CD1c-positive myeloid dendritic cell (primary cell): ENCODE results near the gene SFXN4.
A peak's percentile ranks its signal among the peaks of the same experiment; 100 is the strongest.

Experiments used
- DNase-seq: peaks from one replicate; pipeline ENCODE4 v3.0.0-alpha.2; 2016; ENCODE audit errors: extremely low spot score

The SFXN4 gene, protein sequence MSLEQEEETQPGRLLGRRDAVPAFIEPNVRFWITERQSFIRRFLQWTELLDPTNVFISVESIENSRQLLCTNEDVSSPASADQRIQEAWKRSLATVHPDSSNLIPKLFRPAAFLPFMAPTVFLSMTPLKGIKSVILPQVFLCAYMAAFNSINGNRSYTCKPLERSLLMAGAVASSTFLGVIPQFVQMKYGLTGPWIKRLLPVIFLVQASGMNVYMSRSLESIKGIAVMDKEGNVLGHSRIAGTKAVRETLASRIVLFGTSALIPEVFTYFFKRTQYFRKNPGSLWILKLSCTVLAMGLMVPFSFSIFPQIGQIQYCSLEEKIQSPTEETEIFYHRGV

DNA sequence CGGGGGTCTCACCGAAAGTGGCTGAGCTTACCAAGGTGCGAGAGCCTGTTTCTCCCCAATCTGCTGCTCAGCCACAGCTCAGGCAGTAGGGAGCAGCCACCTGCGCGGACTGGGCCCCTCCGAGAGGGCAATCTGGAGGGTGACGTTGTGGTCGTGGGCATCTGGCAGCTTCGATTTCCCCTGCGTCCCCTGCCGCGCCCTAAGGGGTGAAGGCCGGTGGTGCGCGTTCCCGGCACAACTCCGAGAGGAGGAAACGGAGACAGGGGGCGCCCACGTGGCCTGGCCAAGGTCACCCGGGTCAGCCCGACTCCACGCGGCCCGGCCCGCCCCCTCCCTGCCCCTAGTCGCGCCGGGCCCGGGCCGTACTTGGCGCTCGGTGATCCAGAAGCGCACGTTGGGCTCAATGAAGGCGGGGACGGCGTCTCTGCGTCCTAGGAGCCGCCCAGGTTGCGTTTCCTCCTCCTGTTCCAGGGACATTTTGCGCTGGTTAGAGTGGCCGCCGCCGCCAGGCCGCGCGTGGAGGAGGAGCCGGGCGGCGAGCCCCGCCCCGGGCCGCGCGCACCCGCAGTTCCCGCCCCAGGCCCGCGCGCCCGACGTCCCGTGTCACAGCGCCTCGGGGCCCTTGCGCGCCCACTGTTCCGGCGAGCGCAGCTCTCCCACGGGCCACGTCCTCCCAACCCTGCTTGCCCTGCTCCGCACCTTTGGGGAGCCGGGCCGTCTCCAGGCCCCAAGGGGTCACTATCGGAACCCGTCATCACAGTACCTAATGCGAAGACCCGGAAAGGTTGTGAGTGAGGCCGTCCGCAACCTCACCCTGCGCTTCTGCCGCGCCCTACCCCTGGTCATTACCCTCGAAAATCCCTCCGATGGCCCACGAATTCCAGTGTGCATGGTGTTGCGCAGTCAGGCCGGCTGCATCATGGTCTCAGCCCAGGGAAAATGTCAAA, at the start of gene SFXN4:
TSS of gene SFXN4 (minus strand) at position 544 of the 947 bp plus-strand sequence. CDS start at position 477, 67 bp downstream.
- peak; percentile 91 for DNase-seq

DNA sequence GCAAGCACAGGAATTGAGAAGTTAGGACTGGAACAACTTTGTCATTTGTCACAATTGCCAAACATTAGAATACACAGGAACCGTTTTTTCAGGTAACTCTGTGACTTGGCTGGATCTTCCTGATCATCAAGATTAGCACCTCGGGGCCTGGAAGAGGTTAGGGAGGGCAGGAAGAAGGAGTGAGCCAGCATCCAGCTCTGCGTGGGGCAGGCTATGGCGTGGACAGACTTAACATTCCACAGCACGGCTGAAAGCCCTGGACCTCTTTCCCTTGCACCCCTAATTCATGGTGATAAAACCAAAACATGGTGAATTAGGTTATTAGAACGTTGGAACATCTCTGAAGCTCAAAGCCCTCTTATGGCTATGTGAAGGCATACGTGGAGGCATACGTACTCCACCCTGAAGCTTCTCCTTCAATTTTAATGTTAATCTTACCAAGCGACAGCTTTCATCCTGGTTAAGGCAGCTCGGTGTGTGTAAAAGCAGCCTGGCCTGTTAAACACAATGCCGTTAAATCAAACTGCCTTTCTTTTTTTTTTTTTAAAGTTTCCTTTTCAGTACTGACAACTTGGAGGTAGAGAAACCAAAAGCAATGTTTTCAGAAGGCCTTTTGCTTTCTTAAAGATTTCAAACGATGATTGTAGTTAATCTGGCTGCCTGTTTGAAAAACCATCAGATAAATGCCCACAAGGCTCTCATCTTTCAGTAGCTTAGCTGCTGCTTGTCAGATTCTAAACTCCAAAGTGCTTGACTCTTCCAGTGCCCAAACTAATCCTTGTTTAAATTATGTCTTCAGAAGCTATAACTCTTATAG, 46.3 kb upstream of the SFXN4 start:
- DNase-seq: no peak

DNA sequence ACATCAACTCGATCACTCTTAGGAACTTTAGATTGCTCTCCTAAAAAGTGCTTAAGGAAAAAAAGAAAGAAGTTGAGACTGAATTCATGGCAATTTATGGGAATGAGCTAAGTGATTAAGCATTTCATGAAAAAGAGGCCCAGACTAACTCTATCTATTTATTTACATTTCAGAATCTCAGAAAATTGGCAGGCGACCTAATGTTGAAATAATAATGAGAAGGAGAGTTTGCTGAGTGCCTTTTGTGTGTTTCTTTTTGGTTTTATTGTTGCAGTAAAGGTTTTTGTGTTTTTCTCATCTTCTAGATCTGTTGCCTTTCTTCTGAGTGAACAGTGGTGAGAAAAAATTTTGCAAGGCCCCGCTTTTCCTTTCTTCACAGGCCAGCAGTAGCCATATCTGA, 45.7 kb upstream of the SFXN4 start:
- no peak for DNase-seq

DNA sequence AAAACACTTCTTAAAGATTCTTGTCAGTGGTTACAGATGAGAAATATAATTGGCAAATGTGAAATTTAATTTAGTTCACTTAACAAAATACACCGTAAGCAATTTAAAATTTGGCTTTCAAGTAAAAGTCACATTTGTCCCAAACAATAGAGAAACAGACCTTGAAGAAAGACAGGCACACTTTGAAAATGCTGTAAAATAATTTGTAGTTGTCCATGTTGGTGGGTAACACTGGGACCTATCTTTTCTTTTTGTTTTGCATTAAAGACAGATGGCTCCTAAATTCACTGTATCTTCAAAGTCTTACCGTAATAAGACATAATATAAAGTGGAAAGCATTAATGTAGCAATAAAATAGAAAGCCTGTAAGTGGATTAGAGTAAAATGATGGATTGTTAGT, 45.1 kb upstream of the SFXN4 start:
- DNase-seq: no peak

- DNase-seq: no peak
Measured at GRCh38 chr10:119209736-119210355, 44.3 kb upstream of the SFXN4 start.

DNA sequence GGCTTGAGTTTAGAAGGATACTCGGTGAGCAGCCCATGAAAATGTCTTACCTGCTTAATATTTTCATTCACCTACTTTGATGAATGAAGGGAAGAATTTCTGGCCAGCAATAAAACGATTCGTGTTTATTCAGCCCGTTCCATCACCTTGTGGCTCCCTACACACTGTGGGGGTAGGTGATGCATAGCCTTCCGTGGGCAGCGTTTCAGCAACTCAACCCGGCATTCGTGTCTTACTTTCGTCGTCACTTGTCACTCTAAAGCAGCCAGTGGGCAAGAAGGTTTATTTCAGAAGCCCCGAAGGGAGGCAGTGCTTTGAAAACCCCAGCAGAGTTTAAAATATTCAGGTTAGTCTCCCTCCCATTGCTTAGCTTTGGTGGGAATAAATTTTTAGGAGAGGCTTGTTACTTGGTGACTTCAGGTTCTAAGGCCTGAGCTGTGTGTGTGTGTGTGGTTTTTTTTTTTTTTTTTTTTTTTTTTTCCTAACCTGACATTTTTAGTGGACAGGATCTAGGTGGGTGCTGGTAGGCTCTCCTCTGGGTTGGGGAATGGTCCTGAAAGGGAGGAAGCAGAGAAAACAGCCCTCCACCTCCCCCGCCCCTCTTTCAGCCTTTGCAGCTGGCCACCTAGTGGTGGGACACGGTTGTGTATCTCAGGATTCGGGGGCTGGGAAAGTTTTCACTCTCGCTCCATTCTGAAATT, 43.7 kb upstream of the SFXN4 start:
- peak; percentile 55 for DNase-seq

- DNase-seq: no peak
Measured at GRCh38 chr10:119208553-119208940, 43.0 kb upstream of the SFXN4 start.

DNA sequence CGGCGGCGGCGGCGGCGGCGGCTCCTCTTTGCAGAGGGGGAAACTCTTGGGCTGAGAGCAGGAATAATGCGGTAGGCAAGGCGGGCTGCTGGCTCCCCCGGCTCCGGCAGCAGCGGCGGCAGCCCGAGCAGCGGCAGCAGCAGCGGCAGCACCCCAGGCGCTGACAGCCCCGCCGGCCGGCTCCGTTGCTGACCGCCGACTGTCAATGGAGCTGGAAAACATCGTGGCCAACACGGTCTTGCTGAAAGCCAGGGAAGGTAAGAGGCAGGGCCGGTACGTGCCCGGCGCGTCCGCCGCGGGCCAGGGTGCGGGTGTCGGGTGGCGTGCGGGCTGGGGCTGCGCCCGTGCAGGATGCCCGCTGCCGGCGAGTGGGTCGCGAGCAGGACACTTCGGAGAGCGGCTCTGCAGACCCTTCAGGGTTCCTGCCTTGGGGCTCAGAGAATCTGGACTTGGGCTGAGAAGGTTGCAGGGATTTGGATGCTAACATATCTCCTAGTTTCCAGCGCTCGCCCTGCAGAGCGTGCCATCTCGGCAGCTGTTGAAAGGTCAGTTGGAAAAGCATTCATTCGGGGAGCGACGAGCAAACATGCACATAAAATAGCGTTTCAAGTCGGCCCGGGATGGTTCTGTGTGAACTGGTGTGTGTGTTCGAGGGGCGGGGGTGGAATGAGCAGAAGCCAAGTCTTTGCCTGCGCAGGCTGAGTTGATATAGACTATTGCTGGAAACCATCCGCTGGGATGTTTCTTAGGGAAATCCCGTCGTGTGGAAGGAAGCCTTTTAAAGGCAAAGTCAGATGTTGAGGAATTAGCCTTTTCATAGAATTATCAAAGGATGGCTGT, 42.4 kb upstream of the SFXN4 start:
- peak; percentile 26 for DNase-seq

DNA sequence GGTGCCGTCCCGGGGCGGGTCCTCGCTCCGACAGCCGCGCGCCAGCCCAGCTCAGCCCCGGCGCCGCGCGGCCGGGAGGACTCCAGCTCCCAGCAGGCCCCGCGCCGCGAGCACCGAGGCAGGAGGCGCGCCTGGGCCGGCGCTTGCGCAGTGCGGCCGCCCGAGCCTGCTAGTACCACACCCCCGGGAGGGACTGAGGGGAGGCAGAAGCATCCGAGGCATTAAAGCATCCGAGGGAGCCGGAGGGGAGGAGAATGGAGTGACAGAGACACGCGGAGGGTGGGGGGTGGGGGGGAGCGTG, 41.8 kb upstream of the SFXN4 start, which contains the start of gene GRK5:
TSS of gene GRK5 (plus strand) at position 206 of the 301 bp plus-strand sequence. CDS start 347 bp downstream, outside the sequence.
- peak; percentile 98 for DNase-seq

GRCh38 chr10:119206603-119207365, 41.3 kb upstream of the SFXN4 start:
- DNase-seq: peak; percentile 77

- DNase-seq: peak; percentile 56
Measured at GRCh38 chr10:119205894-119206602, 40.5 kb upstream of the SFXN4 start.

DNA sequence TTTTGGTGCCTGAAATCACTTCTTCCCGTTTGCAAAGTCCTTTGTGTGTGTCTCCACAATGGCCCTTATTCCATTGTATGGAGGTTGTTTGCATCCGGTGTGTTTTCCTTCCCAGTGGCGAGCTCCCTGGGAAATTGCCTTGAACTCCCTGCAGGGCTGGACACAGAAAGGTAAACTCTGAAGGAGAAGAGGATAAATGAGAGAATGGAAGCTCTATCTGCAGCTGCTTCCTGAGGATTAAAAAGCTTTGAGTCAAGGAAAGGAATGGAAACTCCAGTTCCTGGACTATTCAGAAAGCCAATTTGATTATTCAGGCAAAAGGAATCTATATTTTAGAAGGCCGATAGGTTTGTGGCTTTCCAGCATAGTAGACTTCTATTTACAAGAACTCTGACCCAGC, 37.5 kb upstream of the SFXN4 start:
- no peak for DNase-seq

DNA sequence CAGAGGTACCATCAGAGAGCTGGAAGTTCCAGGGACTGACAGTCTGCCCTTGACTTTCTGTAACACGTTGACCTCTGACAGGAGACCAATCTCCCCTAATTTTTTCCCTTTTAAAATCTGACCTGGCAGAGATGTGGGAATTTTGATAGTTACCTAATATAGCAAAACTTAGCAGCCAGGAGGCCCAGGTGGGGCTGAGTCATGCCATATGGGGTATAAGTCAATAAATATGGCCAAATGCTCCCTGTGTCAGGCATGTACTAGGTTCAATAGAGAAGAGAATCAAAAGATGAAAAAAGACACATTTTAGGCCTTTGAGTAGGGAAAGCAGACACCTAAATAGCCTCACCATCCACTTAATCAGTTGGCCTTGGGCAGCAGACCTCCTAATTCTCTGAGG, 35.7 kb upstream of the SFXN4 start:
- DNase-seq: no peak

DNA sequence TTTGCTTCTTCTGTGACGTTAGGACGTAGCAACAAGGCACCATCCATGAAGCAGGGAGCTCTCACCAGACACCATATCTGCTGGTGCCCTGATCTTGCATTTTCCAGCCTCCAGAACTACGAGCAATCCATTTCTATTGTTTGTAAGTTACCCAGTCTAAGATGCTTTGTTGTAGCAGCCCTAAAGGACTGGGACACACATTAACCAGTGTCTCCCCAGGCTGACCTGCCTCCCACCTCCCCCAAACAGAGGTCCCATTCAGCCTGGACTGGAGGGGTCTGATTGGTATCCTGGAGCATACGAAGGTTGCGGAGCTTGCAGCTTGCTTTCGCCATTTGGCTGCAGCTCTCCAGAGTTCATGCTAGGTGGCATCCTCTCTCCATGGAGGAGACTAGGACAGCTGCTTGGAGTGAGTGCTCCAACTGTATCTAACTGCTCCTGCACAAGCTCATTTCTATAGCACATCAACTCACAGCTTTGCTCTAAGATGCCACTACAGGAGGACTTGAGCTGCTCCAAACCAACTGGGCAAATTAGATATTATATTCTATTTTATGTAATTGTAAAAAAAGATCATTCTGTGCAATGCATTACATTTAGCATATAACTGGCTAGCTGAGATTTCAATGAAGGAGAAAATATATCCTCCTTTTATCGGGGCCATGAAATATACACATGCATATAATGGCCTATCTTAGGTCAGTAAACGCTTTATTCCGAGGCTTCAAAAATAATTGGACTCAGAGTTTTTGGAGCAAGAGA, 33.9 kb upstream of the SFXN4 start:
- peak; percentile 65 for DNase-seq

DNA sequence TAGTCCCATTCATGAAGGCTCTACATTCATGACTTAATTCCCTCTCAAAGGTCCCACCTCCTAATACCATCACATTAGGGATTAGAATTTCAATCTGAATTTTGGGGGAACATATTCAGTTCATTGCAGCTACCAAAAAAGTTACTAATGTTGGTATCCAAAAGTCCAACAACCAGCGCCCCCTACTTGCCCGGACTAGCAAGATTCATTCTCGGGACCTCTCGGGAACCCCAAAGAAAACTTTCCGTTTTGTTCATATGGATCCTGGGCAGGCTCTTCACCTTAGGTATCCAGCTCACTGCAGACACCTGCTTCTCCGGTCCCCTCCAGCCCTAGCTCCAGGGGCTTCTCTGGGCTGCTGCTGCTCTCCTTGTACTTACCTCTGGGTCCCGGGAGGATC, 32.9 kb upstream of the SFXN4 start:
- no peak for DNase-seq

- DNase-seq: peak; percentile 33
Measured at GRCh38 chr10:119197921-119198320, 32.4 kb upstream of the SFXN4 start.

DNA sequence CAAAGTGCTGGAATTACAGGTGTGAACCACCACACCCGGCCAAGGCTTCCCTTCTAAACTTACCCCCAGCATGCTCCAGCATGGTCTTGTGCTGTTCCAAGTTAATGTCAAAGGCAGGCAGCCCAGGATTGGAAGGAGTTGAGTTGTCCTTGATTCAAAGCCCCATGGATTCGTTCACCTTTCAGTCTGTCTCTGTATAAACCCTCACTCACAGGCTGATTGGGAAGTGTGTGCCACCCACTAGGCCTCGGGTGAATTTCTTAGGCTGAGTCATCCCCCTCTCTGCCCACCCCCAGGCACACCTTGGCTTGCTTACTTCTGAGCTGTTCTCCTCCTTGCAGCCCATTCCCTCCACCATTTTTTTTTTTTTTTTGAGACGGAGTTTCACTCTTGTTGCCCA, 26.4 kb upstream of the SFXN4 start:
- no peak for DNase-seq
